H1 (cell line): Measurements from ENCODE around the gene CD300LF. TPM values are rescaled to one million over a fixed set of nuclear protein-coding genes. Genes with fewer than 3 reads are reported as not detected.

Experiments used
- CTCF ChIA-PET: fragments of 300-600 bp; sonication (Branson Sonifier 250); formaldehyde crosslinking; loops from one replicate; lab custom pipeline; 2021; ENCODE audit not compliant: partially characterized antibody; lab: Charles Lee
- POLR2A ChIA-PET: fragments of 300-600 bp; sonication (Branson Sonifier 250); formaldehyde crosslinking; loops from one replicate; lab custom pipeline; 2021; ENCODE audit warnings: inconsistent platforms; ENCODE audit not compliant: partially characterized antibody; lab: Charles Lee
- DNase-seq, 2 experiments: peaks; one replicate each; pipeline versions ENCODE4 v3.0.0 to v3.0.0-alpha.2; 2010 to 2022; ENCODE audit warnings: low spot score in 2 of 2, low read depth in 1 of 2, mixed read lengths in 1 of 2
- FAIRE-seq: peaks from 2 replicates; lab custom pipeline; 2011; peaks lifted over from hg19 to GRCh38; lab: Jason Lieb, UNC
- H2AFZ ChIP-seq: 2 replicates; pipeline ENCODE4 v1.8.1; 2012; ENCODE audit warnings: low read length, inconsistent platforms
- H2AK5ac ChIP-seq: 2 replicates; pipeline ENCODE4 v1.6.1; 2013; ENCODE audit warnings: low read depth, low read length
- H2BK120ac ChIP-seq: replicated peaks from 2 replicates; pipeline ENCODE3; 2013; ENCODE audit warnings: low read depth, low read length, inconsistent platforms
- H2BK12ac ChIP-seq: 2 replicates; pipeline ENCODE4 v1.6.1; 2013; ENCODE audit warnings: low read depth, low read length
- H2BK15ac ChIP-seq: 2 replicates; pipeline ENCODE4 v1.6.1; 2013; ENCODE audit warnings: low read length
- H2BK20ac ChIP-seq: 2 replicates; pipeline ENCODE4 v1.6.1; 2013; ENCODE audit warnings: low read length
- H2BK5ac ChIP-seq: 2 replicates; pipeline ENCODE4 v1.6.1; 2013; ENCODE audit warnings: low read depth, low read length
- H3K14ac ChIP-seq: 2 replicates; pipeline ENCODE4 v1.6.1; 2013; ENCODE audit warnings: inconsistent platforms; ENCODE audit not compliant: insufficient read length
- H3K18ac ChIP-seq: 2 replicates; pipeline ENCODE4 v1.6.1; 2013; ENCODE audit warnings: low read length; ENCODE audit errors: extremely low read depth
- H3K23ac ChIP-seq: 2 replicates; pipeline ENCODE4 v1.6.1; 2013; ENCODE audit warnings: inconsistent platforms; ENCODE audit not compliant: insufficient read length
- H3K23me2 ChIP-seq: 2 replicates; pipeline ENCODE4 v1.6.1; 2013; ENCODE audit warnings: low read depth, low read length
- H3K27ac ChIP-seq: 2 replicates; pipeline ENCODE4 v1.6.1; 2011; ENCODE audit warnings: low read depth, low read length, inconsistent platforms
- H3K27me3 ChIP-seq, 4 experiments: replicated peaks in 1 of 4; 1 replicate in 1 of 4; 2 replicates in 3 of 4; pipeline versions ENCODE4 v1.6.1 to v1.8.1; 2011 to 2013; ENCODE audit warnings: low read length in 3 of 4, mild to moderate bottlenecking in 3 of 4, inconsistent platforms in 2 of 4, mixed read lengths in 2 of 4, moderate library complexity in 1 of 4; ENCODE audit not compliant: control insufficient read depth in 3 of 4, insufficient read depth in 3 of 4; ENCODE audit errors: extremely low read depth in 1 of 4
- H3K36me3 ChIP-seq, 4 experiments: 2 replicates each; pipeline versions ENCODE4 v1.6.1 to v1.8.1; 2011 to 2013; ENCODE audit warnings: mild to moderate bottlenecking in 4 of 4, low read length in 3 of 4, moderate library complexity in 2 of 4, control low read depth in 1 of 4, inconsistent platforms in 1 of 4; ENCODE audit not compliant: insufficient read depth in 4 of 4, control insufficient read depth in 2 of 4
- H3K4ac ChIP-seq: replicated peaks from 2 replicates; pipeline ENCODE3; 2013; ENCODE audit warnings: low read length, low read depth, mixed read lengths, inconsistent platforms; ENCODE audit not compliant: insufficient read length
- H3K4me1 ChIP-seq, 4 experiments: replicated peaks in 1 of 4; 1 replicate in 1 of 4; 2 replicates in 3 of 4; pipeline versions ENCODE4 v1.6.1 to v1.8.1; 2011 to 2013; ENCODE audit warnings: low read length in 3 of 4, inconsistent platforms in 2 of 4, mixed read lengths in 1 of 4; ENCODE audit not compliant: insufficient read depth in 4 of 4, control insufficient read depth in 3 of 4
- H3K4me2 ChIP-seq, 2 experiments: 2 replicates each; pipeline versions ENCODE4 v1.6.1 to v1.8.1; 2011 to 2013; ENCODE audit warnings: low read depth in 2 of 2, low read length in 2 of 2, control low read depth in 1 of 2, inconsistent platforms in 1 of 2, mild to moderate bottlenecking in 1 of 2; ENCODE audit not compliant: insufficient read depth in 1 of 2
- H3K4me3 ChIP-seq, 4 experiments: fragments of 200-600, 300-600 bp in 1 of 4; sonication (generic), shearing (Covaris generic), sonication (Bioruptor Twin) in 1 of 4; 2 replicates each; pipeline versions ENCODE4 v1.5.1 to v1.8.1; 2011 to 2016; ENCODE audit warnings: low read length in 4 of 4, low read depth in 3 of 4, control low read depth in 2 of 4, inconsistent platforms in 2 of 4, mild to moderate bottlenecking in 2 of 4, mixed read lengths in 1 of 4, moderate library complexity in 1 of 4; ENCODE audit not compliant: insufficient read depth in 2 of 4; ENCODE audit errors: extremely low read depth in 1 of 4
- H3K56ac ChIP-seq: replicated peaks from 2 replicates; pipeline ENCODE3; 2013; ENCODE audit warnings: low read depth, mild to moderate bottlenecking, mixed read lengths, low read length, inconsistent platforms; ENCODE audit not compliant: insufficient read length
- H3K79me1 ChIP-seq: 2 replicates; pipeline ENCODE4 v1.6.1; 2013; ENCODE audit warnings: low read depth, low read length, control low read depth
- H3K79me2 ChIP-seq, 2 experiments: 2 replicates each; pipeline versions ENCODE4 v1.6.1 to v1.8.1; 2012 to 2013; ENCODE audit warnings: low read length in 2 of 2, mild to moderate bottlenecking in 2 of 2, inconsistent platforms in 1 of 2; ENCODE audit not compliant: insufficient read depth in 2 of 2, control insufficient read depth in 1 of 2
- H3K9ac ChIP-seq, 4 experiments: replicated peaks in 1 of 4; 1 replicate in 1 of 4; 2 replicates in 3 of 4; pipeline versions ENCODE4 v1.6.1 to v1.8.1; 2011 to 2013; ENCODE audit warnings: low read depth in 3 of 4, low read length in 3 of 4, control low read depth in 2 of 4, mild to moderate bottlenecking in 2 of 4, moderate library complexity in 2 of 4, inconsistent platforms in 1 of 4; ENCODE audit errors: extremely low read depth in 1 of 4
- H3K9me3 ChIP-seq, 2 experiments: 2 replicates each; pipeline versions ENCODE4 v1.6.1 to v1.8.1; 2012 to 2013; ENCODE audit warnings: mild to moderate bottlenecking in 2 of 2, moderate library complexity in 2 of 2, control low read depth in 1 of 2, inconsistent platforms in 1 of 2, low read depth in 1 of 2, low read length in 1 of 2, mixed read lengths in 1 of 2; ENCODE audit not compliant: insufficient read depth in 2 of 2
- H4K20me1 ChIP-seq, 2 experiments: replicated peaks in 1 of 2; 2 replicates each; pipeline versions ENCODE3 to v1.8.1; 2011 to 2013; ENCODE audit warnings: inconsistent platforms in 2 of 2, low read length in 2 of 2, mild to moderate bottlenecking in 1 of 2; ENCODE audit not compliant: insufficient read depth in 2 of 2, control insufficient read depth in 1 of 2
- H4K5ac ChIP-seq: 2 replicates; pipeline ENCODE4 v1.6.1; 2013; ENCODE audit warnings: low read length, low read depth, mixed read lengths, inconsistent platforms; ENCODE audit not compliant: insufficient read length
- H4K8ac ChIP-seq: 2 replicates; pipeline ENCODE4 v1.8.0; 2013; ENCODE audit warnings: mild to moderate bottlenecking, moderate library complexity, low read length, inconsistent platforms; ENCODE audit not compliant: insufficient read depth; ENCODE audit errors: extremely low read depth
- H4K91ac ChIP-seq: replicated peaks from 2 replicates; pipeline ENCODE3; 2013; ENCODE audit warnings: low read length, mixed read lengths, inconsistent platforms; ENCODE audit not compliant: insufficient read length
- CBX5 ChIP-seq: fragments of 300-800, 300-1000 bp; sonication (generic); IDR thresholded peaks from 2 replicates; pipeline ENCODE4 v1.7.1; 2016; ENCODE audit warnings: antibody characterized with exemption, low read length, low read depth
- CEBPB ChIP-seq: IDR thresholded peaks from 2 replicates; pipeline ENCODE4 v1.6.1; 2012; ENCODE audit warnings: low read depth, low read length
- JUN ChIP-seq: IDR thresholded peaks from 2 replicates; pipeline ENCODE4 v1.6.1; 2011; ENCODE audit warnings: low read depth, mild to moderate bottlenecking, improper control_type of control experiment, low read length
- KDM4A ChIP-seq: IDR thresholded peaks from one replicate; pipeline ENCODE4 v1.7.1; 2012; ENCODE audit warnings: low read depth, mild to moderate bottlenecking, moderate library complexity, low read length, inconsistent platforms; ENCODE audit not compliant: severe bottlenecking
- POLR2AphosphoS5 ChIP-seq: IDR thresholded peaks from 2 replicates; pipeline ENCODE4 v1.6.1; 2011; ENCODE audit warnings: low read depth, low read length
- RNF2 ChIP-seq: fragments of 200-900, 300-1000 bp; sonication (generic); IDR thresholded peaks from 2 replicates; pipeline ENCODE4 v1.7.1; 2016; ENCODE audit warnings: borderline replicate concordance, low read depth, mild to moderate bottlenecking, antibody characterized with exemption, low read length; ENCODE audit not compliant: poor library complexity, severe bottlenecking; ENCODE audit errors: missing control alignments
- TAF1 ChIP-seq: IDR thresholded peaks from 2 replicates; pipeline ENCODE4 v1.6.1; 2011; ENCODE audit warnings: mild to moderate bottlenecking, low read depth, low read length
- TBP ChIP-seq: IDR thresholded peaks from 2 replicates; pipeline ENCODE4 v1.6.1; 2011; ENCODE audit warnings: low read depth, low read length, improper control_type of control experiment
- WGBS, 2 experiments: shearing (Covaris generic) in 1 of 2; methylation state at CpG; one replicate each; pipeline versions ENCODE4 v1.1.6 to v1.1.7; 2013 to 2015; ENCODE audit warnings: low lambda C conversion rate in 2 of 2, mixed read lengths in 2 of 2, inconsistent platforms in 1 of 2, low coverage in 1 of 2, missing lambda C conversion rate in 1 of 2; ENCODE audit not compliant: insufficient replicate concordance in 2 of 2, insufficient coverage in 1 of 2, insufficient read length in 1 of 2; ENCODE audit errors: extremely low coverage in 1 of 2, missing lambda C conversion rate in 1 of 2; 5-methylcytosine and 5-hydroxymethylcytosine counted together
- polyA plus RNA-seq, 7 experiments: library from polyadenylated mRNA; depleted of rRNA in 3 of 7; stranded (reverse) in 5 of 7; unstranded in 2 of 7; fragments of >200 nt in 5 of 7; fragments of 200-250 nt in 2 of 7; gene quantifications; 1 replicate in 5 of 7; 2 replicates in 1 of 7; 4 replicates in 1 of 7; pipeline versions ENCODE4 v1.2.1 to v1.2.3, GENCODE V29; 2011 to 2013; ENCODE audit warnings: missing spikeins in 2 of 7, mixed read lengths in 2 of 7
- total RNA-seq: library from RNA; stranded (reverse); fragmentation: NEBNext Ultra II Directional; extraction: Animal tissue kit (Norgen Biotek cat#: 25700); gene quantifications from 2 replicates; pipeline ENCODE4 v1.2.1, GENCODE V29; 2021

The CD300LF gene
- total and polyA plus RNA-seq, 2 of the 8 experiments (the other 6 are each of a cell fraction or from before 2014, with no cell fraction given): not detected

DNA sequence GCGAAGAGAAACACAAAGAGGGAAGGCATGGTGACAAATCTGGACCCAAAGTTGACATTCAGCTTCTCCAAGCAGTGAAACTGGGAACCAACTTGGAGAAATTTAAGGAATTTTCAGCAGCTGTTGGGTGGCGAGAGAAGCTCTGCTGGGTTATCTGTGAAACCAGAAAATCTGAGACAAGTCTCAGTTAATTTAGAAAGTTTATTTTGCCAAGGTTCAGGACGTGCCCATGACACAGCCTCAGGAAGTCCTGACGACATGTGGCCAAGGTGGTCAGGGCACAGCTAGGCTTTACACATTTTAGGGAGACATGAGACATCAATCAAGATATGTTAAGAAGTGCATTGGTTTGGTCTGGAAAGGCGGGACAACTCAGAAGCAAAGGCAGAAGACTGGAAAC, 11.2 kb upstream of the CD300LF start:
- Histone ChIP-seq H2BK120ac (no peak overlapping the region), H4K8ac (no peak overlapping the region), H2AFZ (no peak overlapping the region), H4K5ac (no peak overlapping the region), H3K27me3 (no peaks in the 10 kb centered on the region; a peak in 3 of 7 replicates), H3K27ac (no peak overlapping the region), H4K20me1 (no peaks in the 10 kb centered on the region), H3K4me1 (no peaks in the 10 kb centered on the region), H2BK15ac (no peak overlapping the region), H3K23ac (no peak overlapping the region), H4K91ac (no peak overlapping the region), H2AK5ac (no peak overlapping the region), H3K56ac (no peak overlapping the region), H3K36me3 (no peaks in the 10 kb centered on the region), H2BK5ac (no peak overlapping the region), H3K9me3 (peaks cover 0 to 8% of the 10 kb centered on the region in 2 experiments; a peak in 1 of 4 replicates), H3K4ac (no peak overlapping the region), H3K18ac (no peak overlapping the region), H3K79me1 (peaks cover 3% of the 10 kb centered on the region; the same call in 1 of the 2 replicates), H3K4me2 (no peak overlapping the region), H3K79me2 (no peaks in the 10 kb centered on the region), H3K9ac (no peak overlapping the region), H2BK12ac (no peak overlapping the region), H2BK20ac (no peak overlapping the region), H3K14ac (no peak overlapping the region), H3K23me2 (peaks cover 4% of the 10 kb centered on the region), H3K4me3 (no peak overlapping the region)
- no peak for DNase-seq
- 91% methylated on average over 5 of the region's 5 CpGs; no CpG with 5 or more reads in 1 of the 2 experiments for WGBS, 2 experiments
- no peak for FAIRE-seq
- TF ChIP-seq TAF1 (no peak), CEBPB (no peak), JUN (no peak), CBX5 (no peak), KDM4A (no peak), RNF2 (no peak), POLR2AphosphoS5 (no peak), TBP (no peak)
- ChIA-PET POLR2A (no interaction called here), CTCF (interaction anchor here (0.6 to 4.3 kb wide), 4 partner anchors 13 to 95 kb away, joined by 3 to 27 read pairs (median 4); partner anchors contain the start of gene RAB37)
